HG03432 (cell line): ENCODE measurements around the gene RAD9A.

Experiments used
- ATAC-seq: cut with Tn5 transposase; IDR thresholded peaks from one replicate; pipeline ENCODE4 v1.9.1; 2021; ENCODE audit warnings: mild to moderate bottlenecking, moderate library complexity; ENCODE audit not compliant: unreplicated experiment

RAD9A gene

GRCh38 chr11:67391304-67392182 is at the start of gene RAD9A:
Gene RAD9A, plus strand, starts transcription at chr11:67391986. Its CDS starts 59 bp downstream, at chr11:67392045.
- ATAC-seq, result peak; percentile 69

GRCh38 chr11:67344264-67344663 is 47.5 kb upstream of the RAD9A start:
- ATAC-seq, result no peak

- no peak for ATAC-seq
Observed at GRCh38 chr11:67345247-67345919, 46.4 kb upstream of the RAD9A start.

GRCh38 chr11:67345920-67346819 is 45.6 kb upstream of the RAD9A start:
- ATAC-seq, result no peak

GRCh38 chr11:67347964-67348749 is 43.6 kb upstream of the RAD9A start:
- no peak for ATAC-seq

- no peak for ATAC-seq
Observed at GRCh38 chr11:67349036-67349435, 42.8 kb upstream of the RAD9A start.

GRCh38 chr11:67349457-67349856 is 42.3 kb upstream of the RAD9A start:
- ATAC-seq, result no peak

- ATAC-seq, result no peak
Observed at GRCh38 chr11:67349928-67350465, 41.8 kb upstream of the RAD9A start.

- ATAC-seq, result no peak
Observed at GRCh38 chr11:67351275-67352005, 40.3 kb upstream of the RAD9A start.

- ATAC-seq, result no peak
Observed at GRCh38 chr11:67352546-67353316, 39.1 kb upstream of the RAD9A start.

GRCh38 chr11:67353317-67354074 is 38.3 kb upstream of the RAD9A start, which contains the start of gene POLD4:
Gene POLD4, minus strand, starts transcription at chr11:67353546. Its CDS starts 147 bp downstream, at chr11:67353399.
- peak; percentile 71 for ATAC-seq

- no peak for ATAC-seq
Observed at GRCh38 chr11:67354075-67355022, 37.4 kb upstream of the RAD9A start.

- ATAC-seq, result no peak
Observed at GRCh38 chr11:67355023-67355793, 36.6 kb upstream of the RAD9A start.

GRCh38 chr11:67355794-67356386 is 35.9 kb upstream of the RAD9A start:
- no peak for ATAC-seq

GRCh38 chr11:67356387-67356863 is 35.4 kb upstream of the RAD9A start:
- no peak for ATAC-seq
